SH-SY5Y (cell line): ENCODE data around the gene ESRRA.

ENCODE experiments used
- GATA2 ChIP-seq: IDR thresholded peaks from 2 replicates; pipeline ENCODE4 v1.6.1; 2011; ENCODE audit warnings: mild to moderate bottlenecking, low read depth, low read length
- GATA3 ChIP-seq: IDR thresholded peaks from 2 replicates; pipeline ENCODE4 v1.6.1; 2011; ENCODE audit warnings: low read depth, mild to moderate bottlenecking, low read length, moderate library complexity

ESRRA gene

DNA sequence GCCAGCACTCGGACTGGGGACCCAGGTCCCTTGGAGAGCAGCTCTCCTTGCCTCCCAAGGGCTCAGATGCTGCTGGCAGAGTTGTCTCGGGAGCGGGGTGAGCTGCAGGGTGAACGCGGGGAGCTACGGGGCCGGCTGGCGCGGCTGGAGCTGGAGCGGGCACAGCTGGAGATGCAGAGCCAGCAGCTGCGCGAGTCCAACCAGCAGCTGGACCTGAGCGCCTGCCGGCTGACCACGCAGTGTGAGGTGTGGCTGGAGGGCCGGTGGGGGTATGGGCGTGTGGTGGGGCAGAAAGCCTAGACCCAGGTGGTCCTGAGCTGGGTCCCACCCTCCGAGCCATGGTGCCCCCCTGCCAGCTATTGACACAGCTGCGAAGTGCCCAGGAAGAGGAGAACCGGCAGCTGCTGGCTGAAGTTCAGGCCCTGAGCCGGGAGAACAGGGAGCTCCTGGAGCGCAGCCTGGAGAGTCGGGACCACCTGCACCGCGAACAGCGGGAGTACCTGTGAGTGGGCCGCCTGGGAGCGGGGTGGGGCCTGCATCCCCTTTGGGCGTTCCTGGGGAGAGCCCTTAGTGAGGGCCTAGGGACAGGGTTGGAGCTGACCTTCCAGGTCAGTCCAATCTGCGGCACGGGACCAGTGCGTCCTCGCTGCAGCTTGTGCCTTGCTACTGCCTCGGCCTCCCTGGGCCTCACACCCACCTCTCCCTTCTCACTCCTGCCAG lies 47.8 kb downstream of the ESRRA start:
- TF ChIP-seq GATA3 = no peak
- no peak for TF ChIP-seq GATA2

DNA sequence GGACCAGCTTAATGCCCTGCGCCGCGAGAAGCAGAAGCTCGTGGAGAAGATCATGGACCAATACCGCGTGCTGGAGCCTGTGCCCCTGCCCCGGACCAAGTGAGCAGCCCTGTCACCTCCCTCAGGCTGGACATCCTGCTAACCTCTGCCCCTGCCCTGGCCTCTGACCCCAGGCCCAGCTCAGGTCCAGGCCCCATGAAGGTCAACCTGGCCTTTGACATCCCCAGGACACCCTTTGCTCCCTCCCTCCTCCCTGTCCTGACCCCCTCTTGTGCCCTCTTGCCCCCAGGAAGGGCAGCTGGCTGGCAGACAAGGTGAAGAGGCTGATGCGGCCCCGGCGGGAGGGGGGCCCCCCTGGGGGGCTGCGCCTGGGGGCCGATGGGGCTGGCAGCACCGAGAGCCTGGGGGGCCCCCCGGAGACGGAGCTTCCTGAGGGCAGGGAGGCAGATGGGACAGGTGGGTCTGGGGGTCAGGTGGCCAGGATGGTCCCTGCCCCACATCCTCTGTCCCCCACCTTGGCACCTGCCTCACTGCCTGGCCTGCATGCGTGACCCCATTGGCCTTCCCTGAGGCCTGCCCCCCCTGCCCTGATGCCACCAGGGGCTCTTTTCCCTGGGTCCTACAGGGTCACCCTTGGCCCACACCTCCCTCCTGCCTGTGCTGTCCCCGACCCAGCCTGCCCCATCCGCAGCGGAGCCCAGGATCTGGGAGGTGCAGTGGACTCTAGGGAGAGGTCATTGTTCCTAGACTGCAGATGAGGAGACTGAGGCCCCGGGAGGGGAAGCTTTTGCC lies 48.6 kb downstream of the ESRRA start:
- TF ChIP-seq GATA2 (no peak), GATA3 (no peak)

DNA sequence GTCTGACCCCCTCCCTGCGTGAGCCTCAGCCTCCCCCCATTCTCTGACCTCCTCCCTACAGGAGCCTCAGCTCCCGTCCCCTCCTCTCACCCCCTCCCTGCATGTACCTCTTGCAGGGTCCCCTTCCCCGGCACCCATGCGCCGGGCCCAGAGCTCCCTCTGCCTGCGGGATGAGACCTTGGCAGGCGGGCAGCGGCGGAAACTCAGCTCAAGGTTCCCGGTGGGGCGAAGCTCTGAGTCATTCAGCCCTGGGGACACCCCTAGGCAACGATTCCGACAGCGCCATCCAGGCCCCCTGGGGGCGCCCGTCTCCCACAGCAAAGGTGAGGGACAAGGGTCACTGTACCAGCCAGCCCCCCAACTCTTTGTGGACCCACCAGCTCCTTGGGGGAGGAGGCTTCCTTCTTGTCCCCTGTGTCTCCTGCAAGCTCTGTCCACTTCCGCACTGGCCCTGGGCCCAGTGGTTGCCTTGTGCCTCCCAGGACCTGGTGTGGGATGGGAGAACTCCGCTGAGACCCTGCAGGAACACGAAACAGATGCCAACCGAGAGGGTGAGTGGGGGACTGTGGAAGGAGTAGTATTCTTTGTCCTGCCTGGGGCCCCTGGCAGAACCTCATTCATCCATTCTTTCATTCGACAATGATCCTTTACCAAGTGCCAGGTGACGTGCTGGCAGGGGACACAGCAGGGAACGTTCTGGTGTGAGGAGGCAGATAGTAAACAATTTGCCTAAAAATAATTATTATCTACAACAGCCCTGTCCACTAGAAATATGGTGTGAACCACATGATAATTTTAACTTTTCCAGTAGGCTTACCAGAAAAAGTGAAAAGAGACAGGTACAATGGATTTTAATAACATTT lies 50.0 kb downstream of the ESRRA start:
- TF ChIP-seq GATA2 = no peak
- no peak for TF ChIP-seq GATA3

DNA sequence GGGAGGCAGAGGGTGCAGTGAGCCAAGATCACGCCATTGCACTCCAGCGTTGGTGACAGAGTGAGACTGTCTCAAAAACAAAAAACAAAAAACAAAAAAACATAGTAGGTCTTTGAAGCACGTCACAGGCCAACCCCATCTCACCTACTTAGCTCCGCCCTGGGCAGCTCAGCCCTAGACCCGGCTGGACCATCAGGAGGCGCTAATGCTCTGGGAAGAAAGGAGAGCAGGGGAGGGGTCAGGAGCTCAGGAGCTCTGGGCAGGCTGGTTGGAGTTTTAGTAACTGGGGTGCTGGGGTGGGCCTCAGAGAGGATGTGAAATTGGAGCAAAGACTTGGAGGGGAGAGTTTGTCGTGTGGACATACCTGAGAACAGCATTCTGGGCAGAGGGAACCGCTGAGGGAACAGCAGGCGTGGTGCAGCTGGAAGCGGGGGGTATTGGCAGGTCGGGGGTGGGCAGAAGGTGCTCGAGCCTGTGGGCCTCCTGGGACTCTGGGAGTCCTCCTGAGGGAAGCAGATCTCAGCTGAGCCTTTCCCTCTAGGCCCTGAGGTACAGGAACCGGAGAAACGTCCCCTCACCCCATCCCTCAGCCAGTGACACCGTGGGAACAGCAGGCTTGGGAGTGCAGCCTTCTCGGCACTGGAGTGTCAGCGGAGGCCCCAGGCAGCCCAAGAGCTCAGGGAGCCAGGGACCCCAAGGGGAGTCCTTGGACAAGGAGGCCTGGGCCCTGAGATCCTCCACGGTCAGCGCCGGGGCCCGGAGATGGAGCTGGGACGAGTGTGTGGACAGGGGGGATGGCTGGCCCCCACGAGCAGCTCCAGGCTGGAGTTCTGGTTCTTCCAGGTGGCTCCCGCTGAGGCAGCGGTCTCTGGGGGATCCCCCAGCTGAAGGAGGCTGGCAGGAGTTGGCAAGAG lies 51.4 kb downstream of the ESRRA start:
- no peak for TF ChIP-seq GATA3
- TF ChIP-seq GATA2 = no peak

DNA sequence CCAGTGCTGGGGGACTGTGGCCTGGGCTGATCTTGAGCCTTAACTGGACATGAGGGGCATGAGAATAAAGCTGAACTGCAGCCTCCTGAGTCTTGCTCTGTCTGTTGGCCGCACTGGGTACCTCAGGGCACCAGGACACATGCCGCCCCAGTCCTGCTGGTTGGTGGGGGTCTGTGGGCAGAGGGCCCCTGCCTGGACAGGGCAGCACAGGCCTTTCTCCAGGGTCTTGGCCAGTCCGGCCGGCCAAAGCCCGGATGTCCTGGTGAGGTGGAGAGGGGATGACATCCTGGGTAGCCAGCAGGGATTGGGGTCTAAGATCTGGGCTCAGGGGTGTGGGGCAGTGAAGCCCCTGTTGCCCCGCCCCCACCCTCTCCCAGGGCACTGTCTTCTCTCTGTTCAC lies 52.1 kb downstream of the ESRRA start:
- TF ChIP-seq GATA3 (no peak), GATA2 (no peak)

DNA sequence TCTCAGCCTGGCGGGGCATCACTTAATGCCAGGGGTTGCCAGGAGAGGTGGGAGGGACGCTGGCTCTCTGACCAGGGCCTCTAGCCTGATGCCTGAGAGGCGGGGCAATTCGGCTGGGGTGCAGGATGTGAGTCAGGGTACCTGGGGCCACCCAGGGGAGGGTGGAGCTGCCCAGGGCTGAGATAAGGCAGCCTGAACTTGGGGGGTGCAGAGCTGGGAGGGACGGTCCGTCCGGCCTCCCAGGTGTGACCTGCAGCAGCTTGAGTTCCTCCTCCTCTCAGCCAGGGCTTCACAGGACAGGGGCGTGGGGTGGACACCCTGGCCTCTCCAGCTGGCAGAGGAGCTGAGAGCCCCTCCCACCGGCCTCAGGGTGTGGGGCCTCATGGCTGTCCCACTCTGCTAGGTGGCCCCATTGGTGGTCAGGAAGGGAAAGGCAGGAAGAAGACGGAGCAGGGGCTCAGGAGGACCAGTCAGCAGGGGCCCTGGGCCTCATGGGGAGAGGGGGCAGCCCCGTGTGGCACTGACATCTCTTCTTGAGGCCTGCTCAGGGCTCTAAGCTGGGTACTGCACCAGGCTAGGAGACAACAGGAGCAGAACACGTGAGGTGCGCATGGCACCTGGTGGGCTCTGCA lies 52.7 kb downstream of the ESRRA start:
- TF ChIP-seq GATA2 (no peak), GATA3 (no peak)

DNA sequence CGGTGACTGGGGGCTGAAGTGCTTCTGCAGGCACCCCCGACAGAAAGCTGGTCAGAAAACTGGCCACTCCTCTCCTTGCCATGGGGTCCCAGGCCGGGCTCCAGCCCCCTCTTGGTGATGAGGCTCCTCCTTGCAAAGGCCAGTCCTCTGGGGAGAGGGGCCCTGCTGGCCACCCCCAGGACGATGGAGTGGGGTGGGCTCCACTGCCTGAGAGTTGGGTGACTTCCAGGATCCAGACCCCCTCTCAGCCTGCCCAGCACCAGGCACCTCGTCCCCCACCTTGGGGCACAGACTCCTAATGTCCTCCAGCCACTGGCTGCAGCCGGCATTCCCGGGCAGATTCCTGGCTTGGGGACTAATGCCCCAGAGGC lies 53.2 kb downstream of the ESRRA start:
- TF ChIP-seq GATA2 (no peak), GATA3 (no peak)

DNA sequence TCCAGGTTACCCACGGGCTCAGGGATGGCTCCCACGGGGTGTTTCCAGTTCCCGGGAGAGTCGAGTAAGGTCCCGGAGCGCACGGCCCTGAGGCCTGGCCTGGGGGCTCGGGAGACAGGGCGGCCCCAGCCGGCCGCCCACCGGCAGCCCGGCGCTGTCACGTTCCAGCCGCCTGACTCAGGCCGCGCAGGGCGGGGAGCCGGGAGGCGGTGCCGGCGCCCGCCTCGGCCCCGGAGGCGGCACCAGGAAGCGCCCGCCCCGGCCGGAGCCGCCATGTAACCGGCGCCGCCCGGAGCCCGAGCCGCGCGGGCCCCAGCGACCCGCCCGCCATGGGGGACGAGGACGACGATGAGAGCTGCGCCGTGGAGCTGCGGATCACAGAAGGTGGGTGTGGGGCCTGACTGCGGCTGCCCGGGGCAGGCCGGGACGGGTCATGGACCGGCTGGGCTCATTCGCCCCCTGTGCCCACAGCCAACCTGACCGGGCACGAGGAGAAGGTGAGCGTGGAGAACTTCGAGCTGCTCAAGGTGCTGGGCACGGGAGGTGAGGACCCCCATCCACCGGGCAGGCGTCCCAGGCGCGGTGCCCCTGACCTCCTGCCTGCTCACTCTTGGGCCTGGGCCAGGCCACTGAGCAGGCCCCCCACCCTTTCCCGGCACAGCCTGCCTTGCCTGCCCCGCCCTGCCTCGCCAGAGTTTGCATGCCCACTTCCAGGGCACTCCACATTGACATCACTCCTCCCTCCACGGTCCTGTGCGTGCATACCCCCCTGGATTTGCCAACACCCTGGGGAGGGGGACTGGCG lies 53.8 kb downstream of the ESRRA start, which contains the start of gene RPS6KA4:
Gene RPS6KA4 (plus strand): TSS at position 256 of the 805 bp plus-strand sequence. CDS start 74 bp downstream, at position 330.
- no peak for TF ChIP-seq GATA2
- TF ChIP-seq GATA3 = no peak

DNA sequence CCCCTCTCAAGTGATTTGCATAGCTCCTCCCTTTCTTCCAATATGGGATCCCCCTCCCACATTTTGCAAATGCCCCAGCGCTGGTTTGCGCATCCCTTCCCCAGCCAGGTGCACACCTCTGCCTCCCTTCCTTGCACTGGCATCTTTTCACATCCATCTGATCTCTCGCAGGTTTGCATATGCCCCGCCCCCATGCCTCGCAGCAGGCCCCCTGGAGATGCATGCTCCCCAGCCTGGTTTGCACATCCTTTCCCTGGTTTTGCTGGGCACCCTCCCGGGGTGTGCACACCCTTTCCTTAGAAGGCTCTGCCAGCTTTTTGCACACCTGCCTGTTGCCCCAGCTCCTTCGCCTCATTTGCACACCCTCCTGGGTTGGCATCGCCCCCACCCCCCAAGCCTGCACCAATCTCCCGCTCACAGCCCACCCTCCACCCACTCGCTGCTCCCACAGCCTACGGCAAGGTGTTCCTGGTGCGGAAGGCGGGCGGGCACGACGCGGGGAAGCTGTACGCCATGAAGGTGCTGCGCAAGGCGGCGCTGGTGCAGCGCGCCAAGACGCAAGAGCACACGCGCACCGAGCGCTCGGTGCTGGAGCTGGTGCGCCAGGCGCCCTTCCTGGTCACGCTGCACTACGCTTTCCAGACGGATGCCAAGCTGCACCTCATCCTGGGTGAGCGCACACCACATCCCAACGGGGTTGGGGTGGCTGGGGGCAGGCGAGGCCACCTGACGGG lies 54.6 kb downstream of the ESRRA start:
- TF ChIP-seq GATA3 (no peak), GATA2 (no peak)

DNA sequence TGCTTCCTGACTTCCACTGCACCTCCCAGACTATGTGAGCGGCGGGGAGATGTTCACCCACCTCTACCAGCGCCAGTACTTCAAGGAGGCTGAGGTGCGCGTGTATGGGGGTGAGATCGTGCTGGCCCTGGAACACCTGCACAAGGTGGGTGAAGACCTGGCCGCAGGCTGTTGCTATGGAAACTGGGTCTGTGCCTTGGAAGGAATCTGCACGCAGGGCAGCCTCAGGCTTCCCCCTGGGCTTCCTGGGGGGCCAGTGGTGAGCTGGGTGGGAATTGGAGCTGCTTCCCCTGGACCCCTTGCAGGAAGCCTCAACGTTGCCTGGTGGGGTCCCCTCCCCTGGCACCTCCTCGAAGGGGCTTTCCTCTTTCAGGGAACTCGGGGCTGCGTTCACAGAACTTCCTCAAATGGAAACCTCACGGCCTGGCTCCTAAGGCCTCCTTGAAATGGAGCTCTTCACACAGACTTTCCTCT lies 55.2 kb downstream of the ESRRA start:
- TF ChIP-seq GATA2 = no peak
- TF ChIP-seq GATA3 = no peak

DNA sequence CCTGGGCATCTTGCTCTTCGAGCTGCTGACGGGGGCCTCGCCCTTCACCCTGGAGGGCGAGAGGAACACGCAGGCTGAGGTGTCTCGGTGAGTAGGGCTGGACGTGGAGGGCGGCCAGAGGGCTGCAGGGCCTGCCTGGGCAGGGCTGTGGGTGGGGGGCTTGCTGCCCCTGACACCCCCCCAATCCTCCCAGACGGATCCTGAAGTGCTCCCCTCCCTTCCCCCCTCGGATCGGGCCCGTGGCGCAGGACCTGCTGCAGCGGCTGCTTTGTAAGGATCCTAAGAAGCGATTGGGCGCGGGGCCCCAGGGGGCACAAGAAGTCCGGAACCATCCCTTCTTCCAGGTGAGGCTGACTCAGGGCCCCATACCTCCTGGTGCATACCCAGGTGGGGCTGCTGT lies 56.3 kb downstream of the ESRRA start:
- TF ChIP-seq GATA3 (no peak), GATA2 (no peak)
